Measurements from ENCODE around the gene TSC1.

TSC1 gene

GRCh38 chr9:132982458-132982857 is 38.0 kb upstream of the TSC1 start:
- H2AFZ ChIP-seq (ENCODE audit: low read length) = no peak overlapping the region
- H3K27ac ChIP-seq (ENCODE audit: low read length) = no peak overlapping the region
- no peaks in the 10 kb centered on the region for H3F3A ChIP-seq (ENCODE audit: insufficient read depth, low read length)
- no peaks in the 10 kb centered on the region for H3K36me3 ChIP-seq (replicated peaks; ENCODE audit: insufficient read depth, low read length)
- no peak for DNase-seq
- H3K4me3 ChIP-seq (ENCODE audit: low read length) = no peak overlapping the region
- no peaks in the 10 kb centered on the region for H3K79me2 ChIP-seq (ENCODE audit: low read length)
- no peaks in the 10 kb centered on the region for H4K20me1 ChIP-seq (ENCODE audit: insufficient read depth, low read length)
- TF ChIP-seq EZH2 (optimal IDR thresholded peaks at IDR 0.05; ENCODE audit: low read depth, low read length) = no peak
- TF ChIP-seq EZH2phosphoT487 (IDR thresholded peaks at IDR 0.05; ENCODE audit: low read length) = no peak
- TF ChIP-seq CTCF (IDR thresholded peaks at IDR 0.05; ENCODE audit: low read length) = no peak
- no peaks in the 10 kb centered on the region for H3K9me2 ChIP-seq (replicated peaks; ENCODE audit: insufficient read depth, low read length)
- H3K9ac ChIP-seq (ENCODE audit: low read length) = no peak overlapping the region
- H3K9me3 ChIP-seq (replicated peaks; ENCODE audit: insufficient read depth, low read length) = no peaks in the 10 kb centered on the region
- H3K4me1 ChIP-seq (ENCODE audit: low read length) = no peaks in the 10 kb centered on the region
- peaks cover 98% of the 10 kb centered on the region for H3K27me3 ChIP-seq (replicated peaks; ENCODE audit: insufficient read depth, low read length)
- no peak overlapping the region for H3K4me2 ChIP-seq (ENCODE audit: low read depth, low read length)

- no peaks in the 10 kb centered on the region for H3K9me3 ChIP-seq (replicated peaks; ENCODE audit: insufficient read depth, low read length)
- H3K27ac ChIP-seq (ENCODE audit: low read length) = no peak overlapping the region
- no peaks in the 10 kb centered on the region for H3K4me1 ChIP-seq (ENCODE audit: low read length)
- no peaks in the 10 kb centered on the region for H4K20me1 ChIP-seq (ENCODE audit: insufficient read depth, low read length)
- no peak overlapping the region for H3K4me2 ChIP-seq (ENCODE audit: low read depth, low read length)
- no peaks in the 10 kb centered on the region for H3F3A ChIP-seq (ENCODE audit: insufficient read depth, low read length)
- H3K4me3 ChIP-seq (ENCODE audit: low read length) = no peak overlapping the region
- H3K27me3 ChIP-seq (replicated peaks; ENCODE audit: insufficient read depth, low read length) = peaks cover 98% of the 10 kb centered on the region
- no peak for DNase-seq
- H3K36me3 ChIP-seq (replicated peaks; ENCODE audit: insufficient read depth, low read length) = no peaks in the 10 kb centered on the region
- TF ChIP-seq EZH2phosphoT487 (IDR thresholded peaks at IDR 0.05; ENCODE audit: low read length) = no peak
- no peak for TF ChIP-seq CTCF (IDR thresholded peaks at IDR 0.05; ENCODE audit: low read length)
- H3K79me2 ChIP-seq (ENCODE audit: low read length) = no peaks in the 10 kb centered on the region
- no peak overlapping the region for H2AFZ ChIP-seq (ENCODE audit: low read length)
- no peaks in the 10 kb centered on the region for H3K9me2 ChIP-seq (replicated peaks; ENCODE audit: insufficient read depth, low read length)
- no peak overlapping the region for H3K9ac ChIP-seq (ENCODE audit: low read length)
Measured at GRCh38 chr9:132980157-132980556, 35.7 kb upstream of the TSC1 start.

GRCh38 chr9:132978451-132979131 is 34.2 kb upstream of the TSC1 start, which contains the start of gene GFI1B:
GFI1B (plus strand) TSS chr9:132978694; CDS start chr9:132986679, 7,985 bp downstream.
- H3F3A ChIP-seq (ENCODE audit: insufficient read depth, low read length) = no peaks in the 10 kb centered on the region
- H3K4me1 ChIP-seq (ENCODE audit: low read length) = no peaks in the 10 kb centered on the region
- no peak within 1 kb of the TSS for H3K9ac ChIP-seq (ENCODE audit: low read length)
- H3K27me3 ChIP-seq (replicated peaks; ENCODE audit: insufficient read depth, low read length) = peaks cover 100% of the 10 kb centered on the region
- H3K36me3 ChIP-seq (replicated peaks; ENCODE audit: insufficient read depth, low read length) = no peaks in the 10 kb centered on the region
- no peak within 1 kb of the TSS for H2AFZ ChIP-seq (ENCODE audit: low read length)
- no peaks in the 10 kb centered on the region for H3K79me2 ChIP-seq (ENCODE audit: low read length)
- DNase-seq = no peak
- no peak within 1 kb of the TSS for H3K4me2 ChIP-seq (ENCODE audit: low read depth, low read length)
- no peak within 1 kb of the TSS for H3K4me3 ChIP-seq (ENCODE audit: low read length)
- H4K20me1 ChIP-seq (ENCODE audit: insufficient read depth, low read length) = no peaks in the 10 kb centered on the region
- no peak within 1 kb of the TSS for H3K27ac ChIP-seq (ENCODE audit: low read length)
- TF ChIP-seq EZH2 (optimal IDR thresholded peaks at IDR 0.05; ENCODE audit: low read depth, low read length) (no peak), CTCF (IDR thresholded peaks at IDR 0.05; ENCODE audit: low read length) (no peak), EZH2phosphoT487 (IDR thresholded peaks at IDR 0.05; ENCODE audit: low read length) (no peak)
- H3K9me3 ChIP-seq (replicated peaks; ENCODE audit: insufficient read depth, low read length) = no peaks in the 10 kb centered on the region
- H3K9me2 ChIP-seq (replicated peaks; ENCODE audit: insufficient read depth, low read length) = no peaks in the 10 kb centered on the region
